A549 (cell line): Measurements from ENCODE around the gene AAK1. TPM values are rescaled to one million over a fixed set of nuclear protein-coding genes. Genes with fewer than 3 reads are reported as not detected.

Experiments used
- ATAC-seq, 2 experiments: fragments of 200-7000 bp in 1 of 2; fragments of >200 bp in 1 of 2; cut with Nextera tagmentation in 1 of 2; cut with Tn5 transposase in 1 of 2; 3 replicates each; pipeline versions ENCODE4 v1.8.0 to v1.9.1; 2018 to 2020; ENCODE audit warnings: mild to moderate bottlenecking in 1 of 2, moderate library complexity in 1 of 2
- CTCF ChIA-PET: fragments of 300-600 bp; sonication (Branson Sonifier 250); formaldehyde crosslinking; extraction: SDS; loops from one replicate; lab custom pipeline; 2021; ENCODE audit warnings: antibody characterized with exemption, inconsistent platforms; lab: Yijun Ruan, JAX
- POLR2A ChIA-PET: fragments of 350-600 bp; formaldehyde crosslinking; extraction: SDS; loops from one replicate; lab custom pipeline; 2021; ENCODE audit warnings: antibody characterized with exemption, inconsistent platforms; lab: Yijun Ruan, JAX
- DNase-seq, 2 experiments: peaks; one replicate each; pipeline versions ENCODE4 v3.0.0 to v3.0.0-alpha.2; 2011 to 2016; ENCODE audit warnings: low read depth in 1 of 2, low spot score in 1 of 2
- FAIRE-seq: peaks from 2 replicates; lab custom pipeline; 2011; peaks lifted over from hg19 to GRCh38; lab: Jason Lieb, UNC
- H3K27ac ChIP-seq, 2 experiments: fragments of >200 bp; sonication (Bioruptor Twin); formaldehyde crosslinking; 3 replicates each; pipeline ENCODE4 v1.5.1; 2016 to 2017
- H3K4me1 ChIP-seq: fragments of >200 bp; sonication (Bioruptor Twin); formaldehyde crosslinking; 3 replicates; pipeline ENCODE4 v1.6.1; 2016
- H3K4me2 ChIP-seq: fragments of >200 bp; sonication (Bioruptor Twin); formaldehyde crosslinking; 3 replicates; pipeline ENCODE4 v1.6.1; 2016
- H3K4me3 ChIP-seq: fragments of >200 bp; sonication (Bioruptor Twin); formaldehyde crosslinking; 3 replicates; pipeline ENCODE4 v1.5.1; 2016
- H3K9me3 ChIP-seq: fragments of >200 bp; sonication (Bioruptor Twin); formaldehyde crosslinking; 3 replicates; pipeline ENCODE4 v1.6.1; 2016
- BHLHE40 ChIP-seq: IDR thresholded peaks from 2 replicates; pipeline ENCODE4 v1.6.1; 2012; ENCODE audit warnings: low read depth, low read length, inconsistent platforms
- CBX2 ChIP-seq: fragments of 200-600 bp; sonication (generic); IDR thresholded peaks from 2 replicates; pipeline ENCODE4 v1.6.1; 2016; ENCODE audit warnings: low read depth, mild to moderate bottlenecking, borderline replicate concordance
- CHD4 ChIP-seq: fragments of 200-600 bp; sonication (generic); IDR thresholded peaks from 2 replicates; pipeline ENCODE4 v1.6.1; 2016; ENCODE audit warnings: antibody characterized with exemption, mild to moderate bottlenecking, borderline replicate concordance
- EHF ChIP-seq: fragments of 250-450 bp; sonication (Bioruptor Pico); IDR thresholded peaks from 2 replicates; pipeline ENCODE4 v1.5.0; 2020; ENCODE audit warnings: mild to moderate bottlenecking
- FOSB ChIP-seq: fragments of 250-450 bp; sonication (Bioruptor Pico); IDR thresholded peaks from 2 replicates; pipeline ENCODE4 v1.5.0; 2020; ENCODE audit warnings: mild to moderate bottlenecking, moderate library complexity
- FOSL2 ChIP-seq, 2 experiments: fragments of 450-650 bp in 1 of 2; fragments of >200 bp in 1 of 2; sonication (Bioruptor Twin) in 1 of 2; formaldehyde crosslinking; IDR thresholded peaks; 2 replicates each; pipeline versions ENCODE4 v1.5.0 to v1.6.1; 2016 to 2020; ENCODE audit warnings: mild to moderate bottlenecking in 1 of 2, moderate library complexity in 1 of 2
- FOXS1 ChIP-seq: fragments of 250-450 bp; sonication (Bioruptor Pico); IDR thresholded peaks from 2 replicates; pipeline ENCODE4 v1.5.0; 2020; ENCODE audit warnings: mild to moderate bottlenecking, moderate library complexity
- NFE2L2 ChIP-seq: fragments of 150-350 bp; conservative IDR thresholded peaks from 2 replicates; pipeline ENCODE4 v1.6.1; 2014; ENCODE audit warnings: low read length
- PHF8 ChIP-seq: fragments of 200-600 bp; sonication (generic); IDR thresholded peaks from 2 replicates; pipeline ENCODE4 v1.6.1; 2016; ENCODE audit warnings: low read depth, mild to moderate bottlenecking, antibody characterized with exemption, moderate library complexity, borderline replicate concordance
- RAD21 ChIP-seq, 2 experiments: fragments of >200 bp in 1 of 2; sonication (Bioruptor Twin) in 1 of 2; formaldehyde crosslinking in 1 of 2; IDR thresholded peaks in 1 of 2; conservative IDR thresholded peaks in 1 of 2; 2 replicates in 1 of 2; 3 replicates in 1 of 2; pipeline ENCODE4 v1.6.1; 2012 to 2018; ENCODE audit warnings: inconsistent platforms in 1 of 2
- RARB ChIP-seq: fragments of 250-450 bp; sonication (Bioruptor Pico); IDR thresholded peaks from 2 replicates; pipeline ENCODE4 v1.8.0; 2021; ENCODE audit warnings: mild to moderate bottlenecking, moderate library complexity
- RFX5 ChIP-seq: fragments of 450-650 bp; IDR thresholded peaks from 2 replicates; pipeline ENCODE4 v1.7.1; 2014; ENCODE audit warnings: antibody characterized with exemption, mild to moderate bottlenecking, moderate library complexity
- TFCP2L1 ChIP-seq: fragments of 250-450 bp; sonication (Bioruptor Pico); IDR thresholded peaks from 2 replicates; pipeline ENCODE4 v1.5.0; 2021; ENCODE audit warnings: mild to moderate bottlenecking
- TP53 ChIP-seq: fragments of 250-450 bp; sonication (Bioruptor Pico); IDR thresholded peaks from 2 replicates; pipeline ENCODE4 v1.5.0; 2021; ENCODE audit warnings: mild to moderate bottlenecking, moderate library complexity
- ZNF302 ChIP-seq: fragments of 250-450 bp; sonication (Bioruptor Pico); IDR thresholded peaks from 2 replicates; pipeline ENCODE4 v1.9.0; 2021; ENCODE audit warnings: inconsistent platforms, mild to moderate bottlenecking, moderate library complexity
- whole genome bisulfite sequencing: methylation state at CpG from one replicate; pipeline ENCODE4 v1.1.6; 2017; ENCODE audit errors: missing lambda C conversion rate; 5-methylcytosine and 5-hydroxymethylcytosine counted together
- polyA plus RNA-seq, 4 experiments: library from polyadenylated mRNA; depleted of rRNA in 3 of 4; stranded (reverse); fragments of >200 nt; fragmentation: RNase III in 1 of 4; extraction: RNeasy Plus Mini Kit Qiagen cat#74134 plus additional on column Dnase treatment in 1 of 4; gene quantifications; 2 replicates in 3 of 4; 3 replicates in 1 of 4; pipeline ENCODE4 v1.2.3, GENCODE V29; 2011 to 2017
- TF ChIP-seq, protein P1 (sequence below): fragments of >200 bp; sonication (Bioruptor Twin); formaldehyde crosslinking; IDR thresholded peaks from 3 replicates; pipeline ENCODE4 v1.6.1; 2016
- TF ChIP-seq, protein P2 (sequence below): IDR thresholded peaks from 2 replicates; pipeline ENCODE4 v1.6.1; 2012
- TF ChIP-seq, protein P3 (sequence below): IDR thresholded peaks from 2 replicates; pipeline ENCODE4 v1.6.1; 2012
- TF ChIP-seq, protein P4 (sequence below): fragments of 200-600 bp; sonication (generic); IDR thresholded peaks from 2 replicates; pipeline ENCODE4 v1.6.1; 2016; ENCODE audit warnings: antibody characterized with exemption, mild to moderate bottlenecking, moderate library complexity
- TF ChIP-seq, protein P5 (sequence below): fragments of 450-650 bp; IDR thresholded peaks from 2 replicates; pipeline ENCODE4 v1.6.1; 2014; ENCODE audit warnings: antibody characterized with exemption
- TF ChIP-seq, protein P6 (sequence below): fragments of 250-450 bp; sonication (Bioruptor Pico); IDR thresholded peaks from 2 replicates; pipeline ENCODE4 v1.5.0; 2021; ENCODE audit warnings: mild to moderate bottlenecking, moderate library complexity, borderline replicate concordance
- TF ChIP-seq, protein P7 (sequence below): fragments of 250-450 bp; sonication (Bioruptor Pico); IDR thresholded peaks from 2 replicates; pipeline ENCODE4 v1.5.0; 2020; ENCODE audit warnings: low read depth, mild to moderate bottlenecking, moderate library complexity

Gene AAK1
- polyA plus RNA-seq, 2 of the 4 experiments (the other 2 are of a cell fraction), result 15.9 to 25.7 TPM

DNA sequence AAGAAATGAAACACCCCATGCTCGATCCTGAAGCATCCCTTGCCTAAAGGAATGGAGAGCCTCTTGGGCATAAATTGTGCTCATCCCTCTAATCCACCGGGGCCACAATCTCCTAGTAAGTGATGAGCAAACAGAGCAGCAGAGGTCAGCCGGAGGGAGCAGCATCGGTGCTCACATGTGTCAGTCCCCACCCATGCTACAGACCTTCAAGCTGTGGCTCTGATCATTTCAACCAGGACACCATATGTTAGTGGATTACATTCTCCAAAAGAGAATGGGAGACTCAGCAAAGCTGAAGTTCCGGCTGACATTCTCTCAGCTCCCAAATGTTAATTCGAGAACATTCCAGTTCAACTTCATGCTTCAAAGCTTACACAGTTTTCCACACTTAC, 75.6 kb downstream of the AAK1 start (continued):
- TF ChIP-seq FOXS1 (CRISPR knock-in tag), result no peak
- TF ChIP-seq, all 56 proteins: peak for 0

DNA sequence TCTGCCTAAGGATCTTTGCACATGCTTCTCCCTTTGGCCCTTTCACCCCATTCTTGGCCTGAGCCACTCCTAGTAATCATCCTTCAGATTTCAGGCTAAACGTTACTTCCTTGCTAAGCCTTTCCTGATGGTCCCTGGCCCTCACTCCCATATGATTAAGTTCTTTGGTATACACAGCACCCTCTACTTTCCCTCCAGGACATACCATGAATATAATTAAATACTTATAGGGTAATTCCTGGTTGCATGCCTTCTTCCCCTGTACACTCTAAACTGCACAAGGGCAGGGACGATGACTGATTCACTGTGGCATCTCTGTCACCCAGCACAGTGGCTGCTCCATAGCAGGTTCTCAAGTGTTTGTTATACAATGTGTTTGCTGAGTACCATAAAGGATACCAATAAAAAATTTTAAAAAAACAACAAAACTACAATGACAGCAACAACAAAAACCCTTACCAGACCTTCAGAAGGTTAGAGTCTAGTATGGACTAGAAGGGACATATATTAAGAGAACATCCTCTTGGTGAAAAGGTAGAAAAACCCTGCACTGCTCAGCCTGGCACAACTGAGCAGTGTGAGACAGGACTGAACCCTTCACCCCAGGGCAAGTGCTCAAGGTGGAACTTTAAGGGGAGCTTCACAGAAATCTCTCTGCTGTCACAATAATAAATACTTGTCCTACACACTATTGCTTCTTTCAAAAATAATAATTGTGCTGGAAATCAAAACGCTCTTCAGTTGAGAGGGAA, 76.2 kb downstream of the AAK1 start:
- ATAC-seq, result peak; percentile 47 to 73
- H3K4me1 ChIP-seq, result peaks cover 60% of the 10 kb centered on the region
- 32% methylated on average over 3 of the region's 3 CpGs for WGBS
- DNase-seq, result peak; percentile 18 to 54
- no peak overlapping the region for H3K4me3 ChIP-seq
- ChIA-PET POLR2A (interaction anchor here (0.6 kb wide), 1 partner anchor 42 kb away, joined by 3 read pairs; no protein-coding TSS in a partner anchor), CTCF (interaction anchor here (1.0 to 5.7 kb wide), 9 partner anchors 9 to 157 kb away, joined by 3 to 66 read pairs (median 15); no protein-coding TSS in a partner anchor)
- H3K4me2 ChIP-seq, result peak overlapping the region; percentile 30
- no peaks in the 10 kb centered on the region for H3K9me3 ChIP-seq
- H3K27ac ChIP-seq, result peak overlapping the region in 1 of 2 experiments; percentile 61; a peak in 3 of 6 replicates
- no peak for FAIRE-seq
- TF ChIP-seq, protein P1, sequence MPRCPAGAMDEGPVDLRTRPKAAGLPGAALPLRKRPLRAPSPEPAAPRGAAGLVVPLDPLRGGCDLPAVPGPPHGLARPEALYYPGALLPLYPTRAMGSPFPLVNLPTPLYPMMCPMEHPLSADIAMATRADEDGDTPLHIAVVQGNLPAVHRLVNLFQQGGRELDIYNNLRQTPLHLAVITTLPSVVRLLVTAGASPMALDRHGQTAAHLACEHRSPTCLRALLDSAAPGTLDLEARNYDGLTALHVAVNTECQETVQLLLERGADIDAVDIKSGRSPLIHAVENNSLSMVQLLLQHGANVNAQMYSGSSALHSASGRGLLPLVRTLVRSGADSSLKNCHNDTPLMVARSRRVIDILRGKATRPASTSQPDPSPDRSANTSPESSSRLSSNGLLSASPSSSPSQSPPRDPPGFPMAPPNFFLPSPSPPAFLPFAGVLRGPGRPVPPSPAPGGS, result no peak
- TF ChIP-seq, protein P2, sequence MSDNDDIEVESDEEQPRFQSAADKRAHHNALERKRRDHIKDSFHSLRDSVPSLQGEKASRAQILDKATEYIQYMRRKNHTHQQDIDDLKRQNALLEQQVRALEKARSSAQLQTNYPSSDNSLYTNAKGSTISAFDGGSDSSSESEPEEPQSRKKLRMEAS, result 0 out of 2 replicates have a peak, but pooled peaks have one; percentile 25
- TF ChIP-seq BHLHE40 (no peak), RARB (CRISPR knock-in tag) (no peak), PHF8 (no peak)
- TF ChIP-seq, protein P3, sequence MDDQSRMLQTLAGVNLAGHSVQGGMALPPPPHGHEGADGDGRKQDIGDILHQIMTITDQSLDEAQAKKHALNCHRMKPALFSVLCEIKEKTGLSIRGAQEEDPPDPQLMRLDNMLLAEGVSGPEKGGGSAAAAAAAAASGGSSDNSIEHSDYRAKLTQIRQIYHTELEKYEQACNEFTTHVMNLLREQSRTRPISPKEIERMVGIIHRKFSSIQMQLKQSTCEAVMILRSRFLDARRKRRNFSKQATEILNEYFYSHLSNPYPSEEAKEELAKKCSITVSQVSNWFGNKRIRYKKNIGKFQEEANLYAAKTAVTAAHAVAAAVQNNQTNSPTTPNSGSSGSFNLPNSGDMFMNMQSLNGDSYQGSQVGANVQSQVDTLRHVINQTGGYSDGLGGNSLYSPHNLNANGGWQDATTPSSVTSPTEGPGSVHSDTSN, result no peak

DNA sequence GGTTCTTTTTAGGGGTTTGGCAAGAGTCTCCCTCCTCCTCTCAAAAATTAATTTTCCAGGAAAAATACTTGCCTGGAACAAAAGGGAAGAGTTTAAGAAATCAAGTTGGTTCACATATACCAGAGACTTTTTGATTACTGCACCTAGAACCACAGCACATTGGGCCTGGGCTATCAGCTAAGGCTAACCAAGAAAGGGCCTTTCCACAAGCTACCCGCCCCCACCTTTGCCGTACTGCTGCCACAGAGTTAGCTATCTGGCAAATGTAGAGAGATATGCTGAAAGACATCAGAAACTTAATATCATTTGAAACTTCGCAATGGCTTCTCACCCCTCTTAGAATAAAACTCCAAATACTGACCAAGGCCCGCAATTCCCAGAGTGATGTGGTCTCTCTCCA, 76.9 kb downstream of the AAK1 start:
- H3K4me2 ChIP-seq, result peak overlapping the region; percentile 30
- DNase-seq (no peak), ATAC-seq (no peak), FAIRE-seq (no peak)
- H3K4me3 ChIP-seq, result no peak overlapping the region
- POLR2A ChIA-PET, result interaction anchor here (0.6 to 1.3 kb wide), 2 partner anchors 42 to 77 kb away, joined by 3 read pairs; partner anchors contain the start of gene AAK1
- H3K27ac ChIP-seq, result peak overlapping the region in 1 of 2 experiments; percentile 61; a peak in 3 of 6 replicates
- 90% methylated on average over 4 of the region's 4 CpGs for WGBS
- H3K4me1 ChIP-seq, result peaks cover 60% of the 10 kb centered on the region
- CTCF ChIA-PET, result interaction anchor here (0.6 to 5.7 kb wide), 16 partner anchors 9 to 470 kb away, joined by 3 to 66 read pairs (median 8); no protein-coding TSS in a partner anchor
- no peaks in the 10 kb centered on the region for H3K9me3 ChIP-seq
- no peak for TF ChIP-seq EHF (CRISPR knock-in tag)
- TF ChIP-seq NFE2L2, result no peak
- no peak for TF ChIP-seq CHD4
- no peak for TF ChIP-seq RAD21 (conservative IDR thresholded peaks at IDR 0.05 in 1 of 2, IDR thresholded peaks at IDR 0.05 in 1 of 2)
- no peak for TF ChIP-seq CBX2
- TF ChIP-seq, protein P4, sequence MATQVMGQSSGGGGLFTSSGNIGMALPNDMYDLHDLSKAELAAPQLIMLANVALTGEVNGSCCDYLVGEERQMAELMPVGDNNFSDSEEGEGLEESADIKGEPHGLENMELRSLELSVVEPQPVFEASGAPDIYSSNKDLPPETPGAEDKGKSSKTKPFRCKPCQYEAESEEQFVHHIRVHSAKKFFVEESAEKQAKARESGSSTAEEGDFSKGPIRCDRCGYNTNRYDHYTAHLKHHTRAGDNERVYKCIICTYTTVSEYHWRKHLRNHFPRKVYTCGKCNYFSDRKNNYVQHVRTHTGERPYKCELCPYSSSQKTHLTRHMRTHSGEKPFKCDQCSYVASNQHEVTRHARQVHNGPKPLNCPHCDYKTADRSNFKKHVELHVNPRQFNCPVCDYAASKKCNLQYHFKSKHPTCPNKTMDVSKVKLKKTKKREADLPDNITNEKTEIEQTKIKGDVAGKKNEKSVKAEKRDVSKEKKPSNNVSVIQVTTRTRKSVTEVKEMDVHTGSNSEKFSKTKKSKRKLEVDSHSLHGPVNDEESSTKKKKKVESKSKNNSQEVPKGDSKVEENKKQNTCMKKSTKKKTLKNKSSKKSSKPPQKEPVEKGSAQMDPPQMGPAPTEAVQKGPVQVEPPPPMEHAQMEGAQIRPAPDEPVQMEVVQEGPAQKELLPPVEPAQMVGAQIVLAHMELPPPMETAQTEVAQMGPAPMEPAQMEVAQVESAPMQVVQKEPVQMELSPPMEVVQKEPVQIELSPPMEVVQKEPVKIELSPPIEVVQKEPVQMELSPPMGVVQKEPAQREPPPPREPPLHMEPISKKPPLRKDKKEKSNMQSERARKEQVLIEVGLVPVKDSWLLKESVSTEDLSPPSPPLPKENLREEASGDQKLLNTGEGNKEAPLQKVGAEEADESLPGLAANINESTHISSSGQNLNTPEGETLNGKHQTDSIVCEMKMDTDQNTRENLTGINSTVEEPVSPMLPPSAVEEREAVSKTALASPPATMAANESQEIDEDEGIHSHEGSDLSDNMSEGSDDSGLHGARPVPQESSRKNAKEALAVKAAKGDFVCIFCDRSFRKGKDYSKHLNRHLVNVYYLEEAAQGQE, result no peak
- no peak for TF ChIP-seq ZNF302 (CRISPR knock-in tag)
- TF ChIP-seq, protein P5, sequence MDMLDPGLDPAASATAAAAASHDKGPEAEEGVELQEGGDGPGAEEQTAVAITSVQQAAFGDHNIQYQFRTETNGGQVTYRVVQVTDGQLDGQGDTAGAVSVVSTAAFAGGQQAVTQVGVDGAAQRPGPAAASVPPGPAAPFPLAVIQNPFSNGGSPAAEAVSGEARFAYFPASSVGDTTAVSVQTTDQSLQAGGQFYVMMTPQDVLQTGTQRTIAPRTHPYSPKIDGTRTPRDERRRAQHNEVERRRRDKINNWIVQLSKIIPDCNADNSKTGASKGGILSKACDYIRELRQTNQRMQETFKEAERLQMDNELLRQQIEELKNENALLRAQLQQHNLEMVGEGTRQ, result no peak
- TF ChIP-seq BHLHE40, result no peak
- no peak for TF ChIP-seq FOSB (CRISPR knock-in tag)
- TF ChIP-seq, protein P6, sequence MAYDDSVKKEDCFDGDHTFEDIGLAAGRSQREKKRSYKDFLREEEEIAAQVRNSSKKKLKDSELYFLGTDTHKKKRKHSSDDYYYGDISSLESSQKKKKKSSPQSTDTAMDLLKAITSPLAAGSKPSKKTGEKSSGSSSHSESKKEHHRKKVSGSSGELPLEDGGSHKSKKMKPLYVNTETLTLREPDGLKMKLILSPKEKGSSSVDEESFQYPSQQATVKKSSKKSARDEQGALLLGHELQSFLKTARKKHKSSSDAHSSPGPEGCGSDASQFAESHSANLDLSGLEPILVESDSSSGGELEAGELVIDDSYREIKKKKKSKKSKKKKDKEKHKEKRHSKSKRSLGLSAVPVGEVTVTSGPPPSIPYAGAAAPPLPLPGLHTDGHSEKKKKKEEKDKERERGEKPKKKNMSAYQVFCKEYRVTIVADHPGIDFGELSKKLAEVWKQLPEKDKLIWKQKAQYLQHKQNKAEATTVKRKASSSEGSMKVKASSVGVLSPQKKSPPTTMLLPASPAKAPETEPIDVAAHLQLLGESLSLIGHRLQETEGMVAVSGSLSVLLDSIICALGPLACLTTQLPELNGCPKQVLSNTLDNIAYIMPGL, result no peak
- TF ChIP-seq RFX5, result no peak
- no peak for TF ChIP-seq TP53 (CRISPR knock-in tag)
- TF ChIP-seq, protein P7, sequence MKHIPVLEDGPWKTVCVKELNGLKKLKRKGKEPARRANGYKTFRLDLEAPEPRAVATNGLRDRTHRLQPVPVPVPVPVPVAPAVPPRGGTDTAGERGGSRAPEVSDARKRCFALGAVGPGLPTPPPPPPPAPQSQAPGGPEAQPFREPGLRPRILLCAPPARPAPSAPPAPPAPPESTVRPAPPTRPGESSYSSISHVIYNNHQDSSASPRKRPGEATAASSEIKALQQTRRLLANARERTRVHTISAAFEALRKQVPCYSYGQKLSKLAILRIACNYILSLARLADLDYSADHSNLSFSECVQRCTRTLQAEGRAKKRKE, result no peak
- TF ChIP-seq RARB (CRISPR knock-in tag), result no peak
- no peak for TF ChIP-seq TFCP2L1 (CRISPR knock-in tag)
- no peak for TF ChIP-seq FOSL2 (IDR thresholded peaks at IDR 0.05)
- no peak for TF ChIP-seq FOSL2 (CRISPR knock-in tag; IDR thresholded peaks at IDR 0.05)
